AG09319 (cell line): Measurements from ENCODE around the gene FAAP20.

Experiments used
- DNase-seq: peaks from one replicate; pipeline ENCODE4 v3.0.0-alpha.2; 2010; ENCODE audit warnings: low read depth; ENCODE audit errors: extremely low read depth
- CTCF ChIP-seq: IDR thresholded peaks from 2 replicates; pipeline ENCODE4 v1.5.1; 2011; ENCODE audit warnings: low read depth, mild to moderate bottlenecking, inconsistent platforms, low read length, moderate library complexity

Gene FAAP20

GRCh38 chr1:2238361-2239012 is 43.9 kb upstream of the FAAP20 start:
- no peak for TF ChIP-seq CTCF
- DNase-seq, result no peak

- DNase-seq, result no peak
- peak; percentile 27 for TF ChIP-seq CTCF
These were observed 43.2 kb upstream of the FAAP20 start for GRCh38 chr1:2237773-2238172.

GRCh38 chr1:2236695-2237677 is 42.4 kb upstream of the FAAP20 start:
- DNase-seq, result no peak

GRCh38 chr1:2235300-2235998 is 40.9 kb upstream of the FAAP20 start:
- no peak for DNase-seq
- TF ChIP-seq CTCF, result no peak

More at GRCh38 chr1:2236695-2237677, 42.4 kb upstream of the FAAP20 start:
- no peak for TF ChIP-seq CTCF

GRCh38 chr1:2234762-2235113 is 40.2 kb upstream of the FAAP20 start:
- TF ChIP-seq CTCF, result no peak
- DNase-seq, result no peak

- no peak for TF ChIP-seq CTCF
- peak; percentile 87 for DNase-seq
These were observed 39.6 kb upstream of the FAAP20 start for GRCh38 chr1:2233997-2234761.
